ENCODE measurements around the gene ABCC12. TPM values are rescaled to one million over a fixed set of nuclear protein-coding genes. Genes with fewer than 3 reads are reported as not detected.

Gene ABCC12
- total and polyA plus RNA-seq, 4 donors, result 0.25 TPM; not detected in 3

- DNase-seq (ENCODE audit: low spot score), result no peak
- Histone ChIP-seq H3K4me3 (ENCODE audit: low read depth in 1 of 3, low read length in 3 of 3) (no peak overlapping the region), H3K27me3 (ENCODE audit: control insufficient read depth in 4 of 4, insufficient read depth in 4 of 4, low read length in 3 of 4) (no peaks in the 10 kb centered on the region), H3K27ac (ENCODE audit: low read depth in 1 of 2, low read length in 2 of 2) (no peak overlapping the region), H3K9ac (ENCODE audit: low read depth in 1 of 2, low read length in 2 of 2) (no peak overlapping the region), H3K4me1 (ENCODE audit: control insufficient read depth in 4 of 4, insufficient read depth in 4 of 4, low read length in 3 of 4) (peaks cover 0 to 4% (median 1%) of the 10 kb centered on the region in 4 donors), H3K36me3 (ENCODE audit: control insufficient read depth in 4 of 4, insufficient read depth in 3 of 4, low read depth in 1 of 4, low read length in 3 of 4) (no peaks in the 10 kb centered on the region), H3K9me3 (ENCODE audit: control insufficient read depth in 4 of 4, low read length in 3 of 4) (no peaks in the 10 kb centered on the region)
- 90% methylated on average over 6 of the region's 6 CpGs for WGBS
- TF ChIP-seq FOXA2 (IDR thresholded peaks at IDR 0.05), result no peak
- no peak for TF ChIP-seq HNF4A (conservative IDR thresholded peaks at IDR 0.05)
- no peak for TF ChIP-seq SP1 (IDR thresholded peaks at IDR 0.05)
- no peak for TF ChIP-seq NR2F2 (IDR thresholded peaks at IDR 0.05)
- no peak for TF ChIP-seq RAD21 (IDR thresholded peaks at IDR 0.05)
- TF ChIP-seq TAF1 (conservative IDR thresholded peaks at IDR 0.05), result no peak
- no peak for TF ChIP-seq CTCF (IDR thresholded peaks at IDR 0.05; ENCODE audit: low read depth, low read length, missing input control)
- TF ChIP-seq YY1 (IDR thresholded peaks at IDR 0.05), result no peak
- TF ChIP-seq ATF3 (IDR thresholded peaks at IDR 0.05), result no peak
- no peak for TF ChIP-seq MAX (IDR thresholded peaks at IDR 0.05)
- no peak for TF ChIP-seq JUND (IDR thresholded peaks at IDR 0.05)
- TF ChIP-seq GABPA (IDR thresholded peaks at IDR 0.05 in 1 of 2, conservative IDR thresholded peaks at IDR 0.05 in 1 of 2), result no peak
- no peak for TF ChIP-seq EGR1 (IDR thresholded peaks at IDR 0.05; ENCODE audit: low read depth in 2 of 2)
- no peak for TF ChIP-seq ZBTB33 (IDR thresholded peaks at IDR 0.05)
- TF ChIP-seq HNF4G (IDR thresholded peaks at IDR 0.05), result no peak
- no peak for TF ChIP-seq FOXA1 (IDR thresholded peaks at IDR 0.05)
- no peak for TF ChIP-seq REST (IDR thresholded peaks at IDR 0.05)
- TF ChIP-seq RXRA (IDR thresholded peaks at IDR 0.05), result no peak
These were observed 28.9 kb upstream of the ABCC12 start for GRCh38 chr16:48184681-48185080.
